Pancreas (tissue), 10 donors: Measurements from ENCODE around the gene CCT5. TPM values are rescaled to one million over a fixed set of nuclear protein-coding genes. Genes with fewer than 3 reads are reported as not detected.
A peak's percentile ranks its signal among the peaks of the same experiment; 100 is the strongest.

ENCODE experiments used
- ATAC-seq, 4 donors: fragments of 200-7000 bp; cut with Tn5 transposase; one replicate each; pipeline versions ENCODE4 v1.8.0 to v1.9.1; 2020; ENCODE audit warnings: mild to moderate bottlenecking in 4 of 4, moderate library complexity in 4 of 4
- DNase-seq, 6 donors: peaks; one replicate each; pipeline ENCODE4 v3.0.0-alpha.2; 2020
- FAIRE-seq: peaks from 2 replicates; lab custom pipeline; 2012; peaks lifted over from hg19 to GRCh38; lab: Jason Lieb, UNC
- H3K27ac ChIP-seq, 4 donors: fragments of 200-600 bp; sonication (generic); 1 replicate in 3 of 4; 2 replicates in 1 of 4; pipeline versions ENCODE4 v1.5.0 to v1.8.0; 2020
- H3K27me3 ChIP-seq, 4 donors: fragments of 200-600 bp; one replicate each; pipeline ENCODE4 v1.8.0; 2021
- H3K36me3 ChIP-seq, 3 donors: fragments of 200-600 bp; sonication (generic) in 1 of 3; one replicate each; pipeline versions ENCODE4 v1.5.0 to v1.8.0; 2020 to 2021
- H3K4me1 ChIP-seq, 3 donors: fragments of 200-600 bp; one replicate each; pipeline ENCODE4 v1.8.0; 2021
- H3K4me3 ChIP-seq, 4 donors: fragments of 200-600 bp; sonication (generic) in 2 of 4; one replicate each; pipeline versions ENCODE4 v1.5.0 to v1.8.0; 2020 to 2021
- H3K9me3 ChIP-seq, 4 donors: fragments of 200-600 bp; one replicate each; pipeline ENCODE4 v1.8.0; 2021
- CTCF ChIP-seq, 4 donors: fragments of 200-600 bp; sonication (generic) in 3 of 4; IDR thresholded peaks; one replicate each; pipeline versions ENCODE4 v1.5.0 to v1.8.0; 2021; ENCODE audit warnings: antibody characterized with exemption in 4 of 4
- WGBS, 2 donors: extraction: QIAGEN DNeasy Blood & Tissue Kit; methylation state at CpG; one replicate each; pipeline ENCODE4 v1.1.7; 2013; 5-methylcytosine and 5-hydroxymethylcytosine counted together
- intact Hi-C, 3 donors: fragments of 100-400 bp; cut with DNase I; formaldehyde crosslinking; loops; one replicate each; pipeline versions ENCODE4 v1.11.1 to v1.14.2; 2022
- polyA plus RNA-seq, 2 donors: library from polyadenylated mRNA; stranded (reverse); fragments of 200-250 nt; gene quantifications; one replicate each; pipeline ENCODE4 v1.2.3, GENCODE V29; 2013
- total RNA-seq, 6 donors: library from RNA; stranded (reverse); fragmentation: NEBNext Ultra II Directional in 4 of 6; extraction: Animal tissue kit (Norgen Biotek cat#: 25700) in 4 of 6; gene quantifications; one replicate each; pipeline versions ENCODE4 v1.2.1 to v1.2.4, GENCODE V29; 2021 to 2023
- donor health status: healthy with polysubstance abuse.
- donor health status: DM: no; HTN: no; CAD: no; lungs with moderate emphysema.
- donor health status: DM: no; HTN: no; CAD: no.
- donor health status: control.
- donor health status: control.
- donor health status: Bipolar disorder and iron deficiency.
- donor health status: DM: yes; HTN: yes; CAD: no.
- donor health status: DM: no; HTN: no; CAD: no.
- donor health status: DM: no; HTN: no; CAD: no.
- donor health status: DM: yes; HTN: yes; CAD: no.

The CCT5 gene
- total and polyA plus RNA-seq, 8 donors, result 33.7 to 75.6 (median 60.0) TPM

DNA sequence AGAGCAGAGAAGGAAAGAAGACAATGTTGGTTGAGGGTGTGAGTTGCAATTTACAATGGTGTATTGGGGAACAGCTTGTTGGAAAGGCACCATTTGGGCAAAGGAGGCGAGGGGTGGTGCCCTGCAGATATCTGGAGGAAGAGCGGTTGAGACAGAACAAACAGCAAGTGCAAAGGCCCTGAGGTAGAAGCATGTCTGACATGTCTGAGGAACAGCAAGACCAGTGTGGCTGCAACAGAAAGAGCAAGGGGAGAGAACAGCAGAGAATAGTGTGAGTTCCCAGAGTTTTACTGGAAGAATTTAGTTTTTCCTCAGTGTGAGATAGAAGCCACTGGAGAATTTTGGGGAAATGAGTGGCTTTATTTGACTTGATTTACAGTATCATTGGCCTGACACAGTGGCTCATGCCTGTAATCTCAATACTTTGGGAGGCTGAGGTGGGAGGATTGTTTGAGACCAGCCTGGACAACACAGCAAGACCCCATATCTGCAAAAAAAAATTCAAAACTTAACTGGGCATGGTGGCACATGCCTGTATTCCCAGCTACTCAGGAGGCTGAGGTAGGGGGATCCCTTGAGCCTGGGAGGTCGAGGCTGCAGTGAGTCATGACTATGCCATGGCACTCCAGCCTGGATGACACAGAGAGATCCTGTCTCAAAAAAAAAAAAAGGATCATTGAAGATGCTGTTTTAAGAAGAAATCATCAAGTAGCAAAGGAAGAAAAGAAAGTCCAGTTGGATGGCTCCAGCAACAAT is 44.0 kb downstream of the CCT5 start:
- ATAC-seq (no peak), FAIRE-seq (no peak), DNase-seq (peak in 1 of 6 donors; percentile 15)
- peaks cover 2 to 6% (median 3%) of the 10 kb centered on the region in 3 donors for H3K4me1 ChIP-seq
- TF ChIP-seq CTCF (IDR thresholded peaks at IDR 0.05), result no peak
- H3K27me3 ChIP-seq, result no peaks in the 10 kb centered on the region
- H3K27ac ChIP-seq, result no peak overlapping the region
- no peaks in the 10 kb centered on the region for H3K9me3 ChIP-seq
- H3K4me3 ChIP-seq, result no peak overlapping the region
- intact Hi-C loops, result loop anchor here in 1 of 3 donors (10.0 kb wide), 1 partner anchor 51 kb away; no protein-coding TSS in a partner anchor
- no peaks in the 10 kb centered on the region for H3K36me3 ChIP-seq
- 94 to 100% methylated on average over 3 of the region's 3 CpGs for WGBS, 2 donors

DNA sequence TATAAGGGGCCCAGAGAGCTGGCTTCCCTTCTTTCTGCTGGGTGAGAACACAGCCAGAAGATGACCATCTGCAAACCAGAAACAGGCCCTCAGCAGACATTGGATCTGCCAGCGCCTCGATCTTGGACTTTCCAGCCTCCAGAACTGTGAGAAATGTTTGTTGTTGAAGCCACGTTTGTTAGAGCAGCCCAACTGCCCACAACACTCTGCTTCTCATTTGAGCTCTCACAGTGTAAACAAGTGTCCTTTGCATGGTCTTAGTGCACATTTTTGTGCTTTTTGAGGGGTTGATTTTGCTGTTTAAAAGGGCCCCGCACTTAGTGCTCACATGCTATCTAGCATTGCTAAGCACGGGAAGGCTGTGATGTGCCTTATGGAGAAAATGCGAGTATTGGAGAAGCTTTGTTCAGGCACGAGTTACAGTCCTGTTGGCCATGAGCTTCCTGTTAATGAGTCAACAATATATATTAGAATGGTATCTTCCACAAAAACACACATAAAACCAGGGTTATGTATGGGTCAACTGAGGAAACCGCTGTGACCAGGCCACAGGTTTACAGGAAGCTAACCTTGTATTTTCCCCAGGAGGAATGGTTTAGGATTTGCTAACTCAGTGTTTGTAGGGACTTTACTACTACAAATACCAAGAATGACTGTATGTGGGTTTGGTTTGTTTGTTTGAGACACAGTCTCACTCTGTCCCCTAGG is 45.7 kb downstream of the CCT5 start:
- H3K36me3 ChIP-seq, result no peaks in the 10 kb centered on the region
- H3K27me3 ChIP-seq, result no peaks in the 10 kb centered on the region
- H3K27ac ChIP-seq, result no peak overlapping the region
- DNase-seq (no peak), FAIRE-seq (no peak), ATAC-seq (no peak)
- no peaks in the 10 kb centered on the region for H3K9me3 ChIP-seq
- WGBS, 2 donors, result 84 to 92% methylated on average over 8 of the region's 8 CpGs
- TF ChIP-seq CTCF (IDR thresholded peaks at IDR 0.05), result no peak
- intact Hi-C loops, result loop anchor here in 1 of 3 donors (10.0 kb wide), 1 partner anchor 49 kb away; no protein-coding TSS in a partner anchor
- peaks cover 0 to under 1% (median 0%) of the 10 kb centered on the region in 3 donors for H3K4me1 ChIP-seq
- H3K4me3 ChIP-seq, result no peak overlapping the region

- ATAC-seq, result no peak
- TF ChIP-seq CTCF (IDR thresholded peaks at IDR 0.05), result no peak
- intact Hi-C loops, result loop anchor here in 1 of 3 donors (10.0 kb wide), 1 partner anchor 47 kb away; no protein-coding TSS in a partner anchor
- no peaks in the 10 kb centered on the region for H3K9me3 ChIP-seq
- 83 to 85% methylated on average over 14 of the region's 14 CpGs for WGBS, 2 donors
- FAIRE-seq, result no peak
- H3K27me3 ChIP-seq, result no peaks in the 10 kb centered on the region
- H3K36me3 ChIP-seq, result no peaks in the 10 kb centered on the region
- H3K4me1 ChIP-seq, result peaks cover 0 to 11% (median 7%) of the 10 kb centered on the region in 3 donors
- peak in 1 of 6 donors; percentile 30 for DNase-seq
- H3K27ac ChIP-seq, result no peak overlapping the region
- no peak overlapping the region for H3K4me3 ChIP-seq
Measured at GRCh38 chr5:10297646-10298204, 47.6 kb downstream of the CCT5 start.

DNA sequence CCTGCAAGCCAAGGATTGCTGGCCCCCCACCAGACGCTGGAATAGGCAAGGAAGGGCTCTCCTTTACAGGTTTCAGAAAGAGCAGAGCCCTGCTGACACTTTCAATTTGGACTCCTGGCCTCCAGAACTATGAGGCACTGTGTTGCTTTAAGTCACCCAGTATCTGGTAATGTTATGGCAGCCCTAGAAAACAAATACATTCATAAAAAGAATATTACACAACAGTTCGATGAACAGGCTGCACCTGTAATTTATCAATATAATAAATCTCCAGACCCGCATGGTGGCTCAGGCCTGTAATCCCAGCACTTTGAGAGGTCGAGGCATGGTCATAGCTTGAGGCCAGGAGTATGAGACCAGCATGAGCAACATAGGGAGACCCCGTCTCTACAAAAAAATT is 50.2 kb downstream of the CCT5 start:
- TF ChIP-seq CTCF (IDR thresholded peaks at IDR 0.05), result no peak

More for the DNA sequence above, 50.2 kb downstream of the CCT5 start:
- no peaks in the 10 kb centered on the region for H3K27me3 ChIP-seq
- no peak overlapping the region for H3K4me3 ChIP-seq
- DNase-seq, result no peak
- no peak overlapping the region for H3K27ac ChIP-seq
- WGBS, 2 donors, result 77 to 82% methylated on average over 5 of the region's 5 CpGs
- intact Hi-C loops, result no loop called here
- no peaks in the 10 kb centered on the region for H3K36me3 ChIP-seq
- H3K9me3 ChIP-seq, result no peaks in the 10 kb centered on the region
- FAIRE-seq, result no peak
- peaks cover 0 to 29% (median 23%) of the 10 kb centered on the region in 3 donors for H3K4me1 ChIP-seq
- no peak for ATAC-seq
